HG02678 (cell line): ENCODE measurements around the gene ATP8B3.

Source experiments
- ATAC-seq: cut with Tn5 transposase; IDR thresholded peaks from one replicate; pipeline ENCODE4 v1.9.1; 2021; ENCODE audit warnings: mild to moderate bottlenecking, moderate library complexity; ENCODE audit not compliant: unreplicated experiment

ATP8B3 gene

GRCh38 chr19:1836458-1837221, 24.6 kb upstream of the ATP8B3 start:
- no peak for ATAC-seq

GRCh38 chr19:1833540-1833939, 21.5 kb upstream of the ATP8B3 start:
- no peak for ATAC-seq

GRCh38 chr19:1832046-1832663, 20.1 kb upstream of the ATP8B3 start:
- no peak for ATAC-seq

DNA sequence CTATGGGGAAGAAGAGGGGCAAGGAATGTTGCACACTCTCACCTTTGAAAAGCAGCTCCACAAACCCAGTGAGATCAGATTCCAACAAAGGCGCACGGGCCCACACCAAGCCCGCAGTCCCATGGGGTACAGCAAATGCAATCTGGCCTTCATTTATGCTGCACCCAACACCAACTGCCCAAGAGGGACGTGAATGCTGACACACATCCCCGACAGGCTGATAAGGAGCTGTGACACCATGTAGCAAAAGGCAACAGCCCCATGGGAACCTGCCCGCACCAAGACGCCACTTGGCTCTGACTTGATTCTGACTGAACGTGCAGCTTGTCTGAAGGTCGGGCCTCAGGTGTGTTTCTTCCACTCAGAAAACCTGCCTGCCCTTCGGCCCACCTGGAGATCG, 18.9 kb upstream of the ATP8B3 start:
- ATAC-seq, result no peak

- no peak for ATAC-seq
Observed at GRCh38 chr19:1830568-1830967, 18.5 kb upstream of the ATP8B3 start.

- no peak for ATAC-seq
Observed at GRCh38 chr19:1829958-1830357, 17.9 kb upstream of the ATP8B3 start.

DNA sequence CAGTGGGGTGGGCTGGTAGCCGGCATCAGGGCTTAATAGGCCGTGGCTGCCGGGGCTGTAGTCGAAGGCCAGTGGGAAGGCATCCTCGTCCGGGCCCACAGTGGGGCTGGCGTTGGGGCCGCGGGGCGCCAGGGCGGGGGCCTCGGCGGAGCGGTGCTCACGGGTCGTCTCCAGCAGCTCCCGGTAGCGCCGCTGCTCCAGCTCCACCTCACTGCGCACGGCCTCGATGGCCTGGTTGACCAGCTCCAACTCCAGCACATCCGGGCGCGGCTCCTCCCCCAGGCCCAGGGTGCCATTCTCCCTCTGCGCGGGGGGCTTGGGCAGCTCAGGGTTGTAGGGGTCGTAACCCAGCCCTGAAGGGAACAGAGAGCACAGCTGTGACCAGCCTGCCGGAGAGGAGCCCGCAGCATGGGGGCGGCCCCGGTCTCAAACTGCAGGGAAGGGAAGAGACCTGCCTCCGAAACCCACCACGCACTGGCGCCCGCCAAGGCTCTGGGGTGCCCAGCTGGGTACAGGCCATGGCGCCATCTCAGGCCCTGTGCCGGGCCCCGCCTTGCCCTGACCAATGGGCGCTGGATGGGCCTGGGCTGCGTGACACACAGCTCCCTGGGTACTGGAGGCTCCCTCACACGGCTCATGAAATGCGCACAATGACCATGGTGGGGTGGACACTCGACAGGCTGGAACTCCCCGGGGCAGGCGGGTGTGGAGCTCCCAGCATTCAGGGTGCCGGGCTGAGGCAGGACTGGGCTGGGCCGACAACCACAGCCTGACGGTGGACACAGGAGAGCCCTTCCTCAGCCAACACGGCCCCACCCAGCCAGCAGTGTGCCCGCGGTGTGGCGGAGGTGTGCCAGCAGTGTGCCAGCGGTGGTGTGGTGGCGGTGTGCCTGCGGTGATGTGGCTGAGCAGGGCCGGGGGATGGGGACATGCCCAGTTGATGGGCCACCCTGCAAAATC, 16.5 kb upstream of the ATP8B3 start:
- no peak for ATAC-seq

- ATAC-seq, result no peak
Observed at GRCh38 chr19:1827566-1828278, 15.6 kb upstream of the ATP8B3 start.

DNA sequence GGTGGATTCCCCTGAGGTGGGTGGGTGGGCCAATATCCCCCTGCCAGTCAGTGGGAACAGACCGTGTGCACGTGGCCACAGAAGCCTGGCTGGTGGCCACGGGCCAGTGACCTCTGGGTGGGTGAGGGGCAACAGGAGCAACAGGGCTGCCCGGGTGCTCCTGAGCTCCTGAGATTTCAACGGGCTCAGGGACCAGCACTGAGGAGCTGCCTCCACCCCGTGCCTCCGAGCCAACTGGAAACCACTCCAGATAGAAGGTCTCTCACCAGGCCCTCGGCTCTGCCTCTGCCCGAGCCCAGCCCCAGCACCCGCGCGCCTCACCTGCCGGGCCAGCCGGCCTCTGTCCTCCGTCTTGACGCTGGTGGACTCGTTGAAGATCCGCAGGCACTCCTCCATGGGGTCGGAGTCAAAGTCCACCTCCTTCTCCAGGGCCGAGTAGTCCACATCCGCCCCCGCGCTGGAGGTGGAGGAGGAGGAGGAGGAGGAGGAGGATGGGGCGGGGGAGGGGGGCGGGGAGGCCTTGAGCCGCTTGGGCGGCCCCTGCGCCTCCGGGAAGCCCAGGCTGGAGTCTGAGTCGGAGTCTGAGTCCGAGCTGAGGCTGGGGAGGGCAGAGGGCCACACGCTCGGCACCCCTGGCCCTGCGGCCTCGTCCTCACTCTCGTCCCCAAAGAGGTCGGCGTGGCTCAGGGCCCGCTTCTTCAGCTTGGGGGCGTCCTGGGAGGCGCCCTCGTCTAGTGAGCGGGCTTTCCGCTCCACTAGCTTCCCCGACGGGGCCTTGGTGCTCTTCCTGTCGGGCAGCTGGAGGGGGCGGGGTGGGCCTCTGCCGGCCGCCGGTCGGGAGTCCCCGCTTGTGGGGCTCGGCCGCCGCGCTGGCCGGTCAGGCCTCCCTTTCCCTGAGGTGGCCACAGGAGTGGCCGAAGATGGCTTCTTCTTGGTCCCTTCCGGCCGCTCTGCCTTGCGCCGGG, 14.8 kb upstream of the ATP8B3 start:
- no peak for ATAC-seq

- no peak for ATAC-seq
Observed at GRCh38 chr19:1825909-1826556, 14.0 kb upstream of the ATP8B3 start.

DNA sequence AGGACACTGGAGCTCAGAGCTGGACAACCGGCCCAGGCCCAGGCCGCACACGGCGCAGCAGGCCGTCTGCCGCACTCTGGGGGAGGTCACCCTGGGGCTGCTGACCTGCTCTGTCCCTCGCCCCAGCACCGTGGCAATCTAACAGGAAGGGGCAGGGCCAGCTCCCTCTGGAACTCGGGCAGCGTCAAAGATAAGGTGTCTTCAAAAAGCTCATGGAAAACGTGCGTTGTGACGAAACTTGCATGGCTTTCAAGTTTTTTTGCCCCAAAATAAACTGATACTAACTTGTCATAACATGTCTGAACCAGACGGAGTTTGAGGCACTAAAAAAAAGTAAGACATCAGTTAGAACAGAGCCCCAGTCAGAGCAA, 12.2 kb upstream of the ATP8B3 start:
- ATAC-seq, result no peak

DNA sequence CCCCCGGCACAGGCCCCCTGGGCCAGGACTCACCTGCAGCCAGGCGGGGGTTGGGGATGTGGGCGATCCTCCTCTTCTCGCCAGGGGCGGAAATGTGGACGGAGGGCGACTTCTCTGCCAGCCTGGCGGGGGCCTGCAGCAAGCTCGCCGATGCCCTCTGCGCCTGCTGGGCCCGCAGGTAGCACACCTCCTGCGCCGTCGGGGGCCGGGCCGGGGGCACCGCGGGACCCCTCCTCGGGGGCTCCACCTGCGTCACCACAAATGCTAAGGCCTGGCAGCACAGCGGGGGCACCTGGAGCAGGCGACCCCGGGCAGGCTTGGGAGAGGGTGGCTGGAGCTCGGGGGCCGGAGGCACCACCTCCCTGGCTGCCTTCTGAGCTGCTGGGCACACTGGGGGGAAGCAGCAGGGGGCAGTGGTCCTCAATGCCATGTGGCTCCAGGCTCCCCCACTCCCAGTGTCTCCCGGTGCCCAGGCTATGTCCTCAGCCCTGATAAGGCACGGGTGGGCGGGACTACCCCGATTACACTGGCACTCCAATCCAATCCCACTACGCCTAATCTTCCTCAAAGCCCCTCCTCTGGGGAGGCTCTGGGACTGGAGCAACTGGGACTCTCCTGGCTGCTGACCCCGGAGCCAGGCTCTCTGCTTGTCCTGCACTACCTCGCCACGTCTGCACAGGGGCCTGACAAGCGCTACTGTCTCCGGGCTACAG, 11.6 kb upstream of the ATP8B3 start:
- no peak for ATAC-seq

GRCh38 chr19:1823020-1823419, 10.9 kb upstream of the ATP8B3 start:
- ATAC-seq, result no peak

DNA sequence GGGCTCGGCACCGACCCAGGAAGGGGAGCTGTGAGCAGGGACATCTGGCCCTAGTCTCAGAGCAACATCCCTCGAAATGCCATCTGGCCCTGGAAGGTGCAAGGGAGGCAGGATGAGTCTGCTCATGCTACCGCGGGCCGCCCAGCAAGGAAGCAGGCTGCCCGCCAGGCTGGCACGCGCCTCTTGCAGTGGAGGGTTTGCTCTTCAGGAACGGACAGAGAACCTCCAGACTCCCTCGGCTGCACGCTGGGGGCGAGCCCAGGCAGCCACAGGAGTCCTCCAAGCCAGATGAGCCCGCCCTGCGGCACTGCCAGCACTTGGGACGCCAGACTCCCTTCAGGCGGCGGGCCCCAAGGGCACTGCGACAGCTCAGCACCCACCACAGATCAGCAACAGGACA, 10.1 kb upstream of the ATP8B3 start:
- ATAC-seq, result no peak

DNA sequence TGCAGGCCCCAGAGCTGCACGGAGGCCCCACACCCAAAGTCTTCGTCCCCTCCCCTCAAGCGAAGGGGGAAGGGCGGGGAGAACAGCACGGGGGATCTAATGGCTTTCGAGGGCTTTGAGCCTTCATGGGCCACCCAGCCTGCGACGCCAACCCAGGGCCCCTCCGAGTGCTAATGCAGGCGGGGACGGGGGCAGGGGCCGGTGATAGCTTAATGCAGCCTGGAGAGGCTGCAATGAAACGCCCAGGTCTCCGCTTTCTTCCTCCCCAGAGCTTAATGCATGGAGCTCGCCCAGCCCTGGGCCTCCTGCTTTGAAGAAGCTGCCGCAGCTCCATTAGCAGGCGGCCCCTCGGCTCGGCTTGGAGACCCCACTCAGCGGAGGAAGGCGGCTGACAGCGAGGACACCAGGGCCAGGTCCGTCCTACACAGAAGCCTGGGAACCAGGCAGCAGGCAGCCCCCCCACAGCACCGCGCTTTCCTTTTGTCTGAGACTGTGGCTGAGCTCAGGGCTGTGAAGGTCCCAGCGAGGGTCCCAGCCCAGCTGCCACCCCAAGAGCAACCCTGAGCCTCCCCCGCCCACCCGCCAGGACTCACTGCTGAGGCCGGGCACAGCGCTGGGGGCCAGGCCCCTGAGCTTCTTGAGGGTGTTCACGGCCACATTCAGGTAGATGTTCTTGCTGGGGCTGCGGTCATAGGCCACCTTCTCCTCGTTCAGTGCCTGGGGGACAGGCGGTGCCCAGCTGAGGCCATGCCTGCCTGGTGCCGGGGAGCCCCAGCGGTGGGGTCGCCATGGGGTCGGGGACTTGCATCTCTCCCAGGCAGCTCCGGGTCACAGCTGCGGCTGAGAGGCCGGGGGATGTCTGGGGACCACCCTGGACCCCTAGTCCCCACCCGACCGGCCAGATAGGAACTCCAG, 7.5 kb upstream of the ATP8B3 start:
- no peak for ATAC-seq

GRCh38 chr19:1818549-1819195, 6.6 kb upstream of the ATP8B3 start:
- ATAC-seq, result no peak

- no peak for ATAC-seq
Observed at GRCh38 chr19:1817553-1818179, 5.6 kb upstream of the ATP8B3 start.
